Measurements from ENCODE around the gene SH2D3A.
A peak's percentile ranks its signal among the peaks of the same experiment; 100 is the strongest.
"Not testable (repeated sequence)": the region's sequence is repeated elsewhere in the genome, so short reads cannot be mapped to it uniquely, and the experiment has no call there.

Gene SH2D3A

GRCh38 chr19:6767357-6768235 lies at the start of gene SH2D3A:
Gene SH2D3A, minus strand, starts transcription at chr19:6767435. Its CDS starts 3,687 bp downstream, at chr19:6763748.
- no peak for DNase-seq

GRCh38 chr19:6813659-6814058 lies 46.4 kb upstream of the SH2D3A start:
- DNase-seq: no peak

- no peak for DNase-seq
Measured at GRCh38 chr19:6812612-6813011, 45.4 kb upstream of the SH2D3A start.

DNA sequence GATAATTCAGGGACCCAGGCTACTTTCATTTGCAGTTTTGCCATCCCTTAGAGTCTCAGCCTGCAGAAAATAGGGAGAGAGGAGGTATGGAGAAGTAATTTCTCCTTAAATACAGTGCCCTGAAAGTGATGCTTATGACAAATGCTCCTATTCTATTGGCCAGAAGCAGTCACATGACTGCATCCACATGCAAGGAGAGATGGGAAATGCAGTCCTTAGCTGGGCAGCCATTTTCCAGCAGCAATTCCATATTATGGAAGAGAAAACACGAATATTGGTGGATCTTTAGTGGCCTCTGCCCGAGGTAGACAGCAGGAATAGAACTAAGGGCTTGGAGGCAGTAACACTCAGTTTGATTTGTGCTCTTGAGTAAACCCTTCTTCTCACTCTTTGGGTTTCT lies 44.7 kb upstream of the SH2D3A start:
- DNase-seq: no peak

- no peak for DNase-seq
Measured at GRCh38 chr19:6811378-6811777, 44.1 kb upstream of the SH2D3A start.

DNA sequence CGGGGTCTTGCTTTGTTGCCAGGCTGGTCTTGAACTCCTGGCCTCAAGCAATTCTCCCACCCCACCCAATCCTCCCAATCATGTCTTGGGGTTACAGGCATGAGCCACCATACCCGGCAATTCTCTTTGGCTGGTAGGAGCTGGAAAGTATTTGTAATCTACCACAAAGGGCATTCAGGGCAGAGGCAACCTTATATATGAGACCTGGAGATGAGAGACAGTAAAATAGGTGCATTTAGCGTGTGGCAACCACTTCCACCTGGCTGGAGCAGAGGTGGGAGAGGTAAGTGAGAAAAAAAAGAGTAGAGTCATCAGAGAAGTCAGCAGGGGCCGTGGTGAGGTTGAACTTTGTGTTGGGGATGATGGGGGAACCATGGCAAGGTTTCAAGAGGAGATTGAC lies 42.0 kb upstream of the SH2D3A start:
- no peak for DNase-seq

DNA sequence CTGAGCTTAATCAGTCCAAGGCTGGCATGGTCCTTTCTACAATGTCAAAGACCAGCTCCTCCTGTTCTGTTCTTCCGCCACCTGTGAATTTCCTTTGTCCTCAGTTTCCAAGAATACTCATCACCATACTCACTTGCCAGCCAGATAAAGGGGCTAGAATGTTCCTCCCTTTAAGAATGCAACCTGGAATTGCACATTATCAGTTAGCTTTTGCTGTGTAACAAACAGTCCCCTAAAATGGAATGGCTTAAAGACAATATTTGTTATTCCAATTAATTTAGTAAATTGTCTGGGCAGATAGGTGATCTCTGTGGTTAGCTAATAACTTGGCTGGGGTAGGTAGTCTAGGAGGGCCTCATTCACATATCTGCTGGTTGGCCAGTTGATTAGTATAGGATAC lies 41.3 kb upstream of the SH2D3A start:
- DNase-seq: no peak

GRCh38 chr19:6807291-6807690 lies 40.1 kb upstream of the SH2D3A start:
- DNase-seq: no peak

DNA sequence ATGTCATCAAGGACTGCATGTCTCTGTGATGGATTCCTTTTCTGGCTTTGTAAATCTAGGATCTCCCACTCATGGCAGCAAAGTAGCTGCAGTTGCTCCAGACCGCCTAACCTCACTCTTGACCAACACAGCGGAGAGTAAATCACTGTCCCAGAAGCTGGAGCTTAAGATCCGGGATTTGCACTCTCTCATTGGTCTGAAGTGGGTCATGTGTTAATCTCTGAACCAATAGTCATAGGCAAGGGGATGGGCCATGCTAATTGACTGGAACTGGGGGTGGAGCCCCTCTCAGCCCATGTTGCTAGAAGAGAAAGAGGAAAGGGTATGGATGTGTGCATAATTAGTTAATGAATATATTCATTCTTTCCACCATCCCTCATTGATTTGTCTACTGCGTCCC lies 39.3 kb upstream of the SH2D3A start:
- no peak for DNase-seq

- DNase-seq: no peak
Measured at GRCh38 chr19:6803036-6803404, 35.8 kb upstream of the SH2D3A start.

DNA sequence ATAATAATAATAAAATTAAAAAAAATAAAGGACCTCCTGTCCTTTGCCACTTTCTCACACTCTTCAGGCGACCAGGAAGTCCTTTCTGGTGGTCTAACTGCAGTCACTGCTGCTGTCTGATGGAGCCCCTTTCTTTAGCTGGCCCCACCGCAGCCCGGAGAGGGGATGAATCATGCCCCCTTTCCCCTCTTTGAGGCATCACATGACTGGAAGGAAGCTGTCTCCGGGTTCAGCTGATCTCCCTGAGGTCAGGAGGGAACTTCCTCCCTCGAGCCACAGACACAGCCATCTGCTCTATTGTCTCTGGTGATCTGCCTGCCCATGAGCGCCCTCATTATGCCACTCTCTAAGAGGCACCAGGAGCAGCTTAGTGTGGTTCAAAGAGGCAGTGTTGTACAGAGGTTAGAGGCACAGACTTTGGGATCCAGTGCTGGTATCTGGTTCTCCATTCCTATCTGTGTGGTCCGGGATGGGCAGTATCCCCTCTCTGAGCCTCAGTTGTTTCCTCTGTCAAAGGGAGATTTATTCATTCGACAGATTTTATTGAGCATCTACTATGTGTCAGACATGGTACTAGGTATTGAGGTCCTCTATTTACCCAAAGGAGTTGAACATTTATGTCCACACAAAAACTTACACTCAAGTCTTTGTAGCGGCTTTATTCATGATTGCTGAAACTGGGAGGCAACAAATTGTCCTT lies 35.3 kb upstream of the SH2D3A start:
- DNase-seq: no peak

GRCh38 chr19:6801485-6802086 lies 34.4 kb upstream of the SH2D3A start:
- DNase-seq: peak; percentile 22

- DNase-seq: peak; percentile 41
Measured at GRCh38 chr19:6800991-6801484, 33.8 kb upstream of the SH2D3A start.

- not testable (repeated sequence) for DNase-seq
Measured at GRCh38 chr19:6800160-6800790, 33.0 kb upstream of the SH2D3A start.

DNA sequence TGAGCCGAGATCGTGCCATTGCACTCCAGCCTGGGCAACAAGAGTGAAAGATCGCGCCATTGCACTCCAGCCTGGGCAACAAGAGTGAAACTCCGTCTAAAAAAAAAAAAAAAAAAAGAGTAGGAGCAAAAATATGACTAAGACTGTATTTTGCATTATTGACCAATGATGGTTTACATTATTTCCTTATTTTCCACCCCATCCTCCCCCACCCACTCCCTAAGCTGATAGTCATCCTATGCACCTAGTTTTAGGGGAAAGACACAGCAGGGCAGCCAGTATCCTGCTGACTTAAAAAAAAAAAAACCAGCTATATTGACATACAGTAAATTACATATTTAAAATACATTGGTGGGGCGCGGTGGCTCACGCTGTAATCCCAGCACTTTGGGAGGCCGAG lies 30.4 kb upstream of the SH2D3A start:
- no peak for DNase-seq

GRCh38 chr19:6796278-6796677 lies 29.0 kb upstream of the SH2D3A start:
- DNase-seq: no peak

DNA sequence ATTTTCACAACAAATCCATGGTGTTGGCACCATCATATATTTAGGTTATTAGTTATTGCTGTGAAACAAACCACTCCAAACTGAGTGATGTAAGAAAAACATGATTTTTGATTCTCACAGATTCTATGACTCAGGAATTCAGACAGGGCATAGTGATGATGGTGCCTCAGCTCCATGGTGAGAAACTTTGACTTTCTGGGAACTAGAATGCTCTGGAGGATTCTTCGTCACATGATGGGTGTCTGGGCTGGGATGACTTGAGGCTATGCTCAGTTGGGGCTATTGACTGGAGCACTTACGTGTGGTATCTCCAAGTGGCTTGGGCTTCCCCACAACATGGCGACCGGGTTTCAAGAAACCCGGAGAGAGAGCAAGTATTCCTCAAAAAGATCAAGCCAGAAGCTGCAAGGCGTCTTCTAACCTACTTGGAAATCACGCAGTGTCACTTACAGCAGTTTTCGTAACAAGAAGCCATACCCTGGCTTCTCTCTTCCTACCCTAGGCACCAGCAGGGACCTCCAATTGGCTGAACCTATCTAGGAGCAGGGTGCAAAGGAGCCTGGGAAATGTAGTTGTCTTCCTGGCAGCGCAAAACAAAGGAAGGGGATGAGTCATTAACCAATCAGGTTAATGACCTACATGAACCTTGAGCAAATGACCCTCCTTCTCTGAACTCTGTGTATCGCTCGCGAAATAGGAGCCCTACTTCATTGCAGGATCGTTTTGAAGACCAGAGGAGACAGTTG lies 27.6 kb upstream of the SH2D3A start:
- no peak for DNase-seq

DNA sequence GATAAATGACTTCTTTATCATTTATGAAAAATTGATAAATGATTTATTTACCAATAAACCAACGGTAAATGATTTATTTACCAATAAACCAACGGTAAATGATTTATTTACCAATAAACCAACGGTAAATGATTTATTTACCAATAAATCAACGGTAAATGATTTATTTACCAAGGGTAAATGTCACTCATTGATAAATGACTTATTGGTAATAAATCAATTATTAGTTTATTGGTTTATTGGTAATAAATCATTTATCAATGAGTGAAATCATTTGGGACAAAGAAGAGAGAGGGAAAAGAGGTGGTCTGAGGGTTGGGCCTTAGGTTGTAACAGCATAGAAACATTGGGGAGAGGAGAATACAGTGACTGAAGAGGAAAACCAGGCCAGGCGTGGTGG lies 26.7 kb upstream of the SH2D3A start:
- DNase-seq: no peak

DNA sequence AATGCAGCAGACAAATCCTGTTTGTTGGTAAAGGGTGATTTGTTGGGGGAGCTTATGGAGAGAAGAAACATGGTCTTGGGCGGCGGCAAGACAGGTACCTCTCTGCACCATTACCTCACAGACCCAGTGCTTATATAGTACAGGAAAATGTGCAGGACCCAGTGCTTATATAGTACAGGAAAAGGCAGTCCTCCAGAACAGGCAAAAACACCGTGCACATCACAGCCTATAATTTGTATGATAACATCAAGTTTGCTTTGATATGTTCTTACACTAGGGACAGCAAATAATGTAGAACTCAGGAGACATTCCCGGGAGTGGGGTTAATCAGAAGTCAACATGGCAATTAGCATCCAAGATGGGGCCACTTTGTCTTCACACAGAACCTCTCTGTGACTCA lies 26.2 kb upstream of the SH2D3A start:
- DNase-seq: no peak

- DNase-seq: no peak
Measured at GRCh38 chr19:6791237-6791636, 24.0 kb upstream of the SH2D3A start.

GRCh38 chr19:6790194-6791128 lies 23.2 kb upstream of the SH2D3A start:
- DNase-seq: no peak

All from fibroblast of skin of right quadriceps (primary cell).